Fibroblast of lung (primary cell): ENCODE results near the gene MID1. TPM values are rescaled to one million over a fixed set of nuclear protein-coding genes. Genes with fewer than 3 reads are reported as not detected.

Experiments
- DNase-seq, 2 donors: peaks; one replicate each; pipeline versions ENCODE4 v3.0.0 to v3.0.0-alpha.2; 2010; ENCODE audit warnings: low read depth in 2 of 2
- H2AFZ ChIP-seq: 2 replicates; pipeline ENCODE4 v1.5.1; 2012; ENCODE audit warnings: low read length, control low read depth, inconsistent platforms
- H3K27ac ChIP-seq: 2 replicates; pipeline ENCODE4 v1.5.1; 2011; ENCODE audit warnings: low read length, control low read depth; ENCODE audit not compliant: insufficient read depth
- H3K27me3 ChIP-seq: 2 replicates; pipeline ENCODE4 v1.5.1; 2011; ENCODE audit warnings: mild to moderate bottlenecking, low read length; ENCODE audit not compliant: control insufficient read depth, insufficient read depth
- H3K36me3 ChIP-seq: 2 replicates; pipeline ENCODE4 v1.5.1; 2011; ENCODE audit warnings: low read length; ENCODE audit not compliant: control insufficient read depth, insufficient read depth
- H3K4me1 ChIP-seq: 2 replicates; pipeline ENCODE4 v1.5.1; 2011; ENCODE audit warnings: low read length; ENCODE audit not compliant: control insufficient read depth, insufficient read depth; ENCODE audit errors: extremely low read depth
- H3K4me2 ChIP-seq: 2 replicates; pipeline ENCODE4 v1.5.1; 2011; ENCODE audit warnings: low read length, control low read depth; ENCODE audit not compliant: insufficient read depth; ENCODE audit errors: extremely low read depth
- H3K4me3 ChIP-seq, 4 experiments: fragments of 200-600 bp in 1 of 4; sonication (generic) in 1 of 4; replicated peaks in 1 of 4; 2 replicates each; pipeline ENCODE4 v1.5.1; 2011 to 2016; ENCODE audit warnings: low read length in 4 of 4, low read depth in 3 of 4, mild to moderate bottlenecking in 3 of 4, control low read depth in 2 of 4, inconsistent platforms in 1 of 4, mixed read lengths in 1 of 4; ENCODE audit not compliant: insufficient read depth in 1 of 4; ENCODE audit errors: control extremely low read depth in 1 of 4
- H3K79me2 ChIP-seq: 2 replicates; pipeline ENCODE4 v1.5.1; 2012; ENCODE audit warnings: mild to moderate bottlenecking, low read length, inconsistent platforms; ENCODE audit not compliant: control insufficient read depth, insufficient read depth
- H3K9ac ChIP-seq: 2 replicates; pipeline ENCODE4 v1.5.1; 2011; ENCODE audit warnings: mild to moderate bottlenecking, low read length, control low read depth; ENCODE audit not compliant: insufficient read depth
- H3K9me3 ChIP-seq: 2 replicates; pipeline ENCODE4 v1.5.1; 2012; ENCODE audit warnings: low read depth, low read length; ENCODE audit not compliant: control insufficient read depth, insufficient read depth
- H4K20me1 ChIP-seq: 2 replicates; pipeline ENCODE4 v1.5.1; 2011; ENCODE audit warnings: low read length; ENCODE audit not compliant: control insufficient read depth, insufficient read depth; ENCODE audit errors: extremely low read depth
- EZH2 ChIP-seq: IDR thresholded peaks from 2 replicates; pipeline ENCODE4 v1.5.1; 2012; ENCODE audit warnings: low read length, control low read depth, mild to moderate bottlenecking; ENCODE audit errors: missing control alignments
- polyA plus RNA-seq, 2 donors: library from polyadenylated mRNA; depleted of rRNA in 1 of 2; stranded (reverse) in 1 of 2; unstranded in 1 of 2; fragments of >200 nt; gene quantifications; 2 replicates each; pipeline ENCODE4 v1.2.1, GENCODE V29; 2011 to 2012; ENCODE audit warnings: missing spikeins in 1 of 2
- total RNA-seq: library from RNA; depleted of rRNA; stranded (reverse); fragments of >200 nt; gene quantifications from 2 replicates; pipeline ENCODE4 v1.2.1, GENCODE V29; 2014
- TF ChIP-seq, protein P1 (sequence below), 2 donors: IDR thresholded peaks in 1 of 2; conservative IDR thresholded peaks in 1 of 2; 1 replicate in 1 of 2; 2 replicates in 1 of 2; pipeline ENCODE4 v1.5.1; 2011 to 2012; ENCODE audit warnings: low read length in 2 of 2, control low read depth in 1 of 2, inconsistent platforms in 1 of 2, low read depth in 1 of 2, mild to moderate bottlenecking in 1 of 2

Gene MID1
- total and polyA plus RNA-seq, 2 donors (not counting 1 experiment from before 2014, with no cell fraction given), result 20.3 to 27.7 TPM

DNA sequence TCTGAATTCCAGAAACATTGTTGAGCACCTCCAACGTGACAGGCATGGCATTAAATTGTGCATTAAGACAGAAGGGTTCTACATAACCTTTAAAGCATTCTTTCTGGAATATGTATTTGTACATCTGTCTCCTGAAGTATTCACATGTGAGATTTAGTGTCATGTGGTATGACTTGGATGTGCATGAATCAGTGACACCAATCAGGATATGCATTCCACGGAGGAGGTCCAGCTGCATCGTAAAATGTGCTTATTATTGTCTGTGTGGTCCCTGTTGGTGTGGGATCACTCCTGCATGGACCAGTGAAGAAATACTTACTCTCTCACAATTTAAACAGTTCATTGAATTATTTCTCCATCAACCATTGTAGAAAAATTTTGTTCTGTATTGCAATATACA lies 149.0 kb downstream of the MID1 start:
- Histone ChIP-seq H3K4me3 (no peak overlapping the region), H3K36me3 (peaks cover 2% of the 10 kb centered on the region), H3K4me2 (no peak overlapping the region), H3K27me3 (no peaks in the 10 kb centered on the region), H3K79me2 (no peaks in the 10 kb centered on the region), H4K20me1 (no peaks in the 10 kb centered on the region), H3K9me3 (no peaks in the 10 kb centered on the region), H3K9ac (no peak overlapping the region), H2AFZ (no peak overlapping the region), H3K27ac (no peak overlapping the region), H3K4me1 (no peaks in the 10 kb centered on the region)
- TF ChIP-seq EZH2, result no peak
- TF ChIP-seq, protein P1, sequence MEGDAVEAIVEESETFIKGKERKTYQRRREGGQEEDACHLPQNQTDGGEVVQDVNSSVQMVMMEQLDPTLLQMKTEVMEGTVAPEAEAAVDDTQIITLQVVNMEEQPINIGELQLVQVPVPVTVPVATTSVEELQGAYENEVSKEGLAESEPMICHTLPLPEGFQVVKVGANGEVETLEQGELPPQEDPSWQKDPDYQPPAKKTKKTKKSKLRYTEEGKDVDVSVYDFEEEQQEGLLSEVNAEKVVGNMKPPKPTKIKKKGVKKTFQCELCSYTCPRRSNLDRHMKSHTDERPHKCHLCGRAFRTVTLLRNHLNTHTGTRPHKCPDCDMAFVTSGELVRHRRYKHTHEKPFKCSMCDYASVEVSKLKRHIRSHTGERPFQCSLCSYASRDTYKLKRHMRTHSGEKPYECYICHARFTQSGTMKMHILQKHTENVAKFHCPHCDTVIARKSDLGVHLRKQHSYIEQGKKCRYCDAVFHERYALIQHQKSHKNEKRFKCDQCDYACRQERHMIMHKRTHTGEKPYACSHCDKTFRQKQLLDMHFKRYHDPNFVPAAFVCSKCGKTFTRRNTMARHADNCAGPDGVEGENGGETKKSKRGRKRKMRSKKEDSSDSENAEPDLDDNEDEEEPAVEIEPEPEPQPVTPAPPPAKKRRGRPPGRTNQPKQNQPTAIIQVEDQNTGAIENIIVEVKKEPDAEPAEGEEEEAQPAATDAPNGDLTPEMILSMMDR (conservative IDR thresholded peaks at IDR 0.05 in 1 of 2, IDR thresholded peaks at IDR 0.05 in 1 of 2; ENCODE audit: low read depth in 1 of 2, low read length in 2 of 2), result no peak
- no peak for DNase-seq

DNA sequence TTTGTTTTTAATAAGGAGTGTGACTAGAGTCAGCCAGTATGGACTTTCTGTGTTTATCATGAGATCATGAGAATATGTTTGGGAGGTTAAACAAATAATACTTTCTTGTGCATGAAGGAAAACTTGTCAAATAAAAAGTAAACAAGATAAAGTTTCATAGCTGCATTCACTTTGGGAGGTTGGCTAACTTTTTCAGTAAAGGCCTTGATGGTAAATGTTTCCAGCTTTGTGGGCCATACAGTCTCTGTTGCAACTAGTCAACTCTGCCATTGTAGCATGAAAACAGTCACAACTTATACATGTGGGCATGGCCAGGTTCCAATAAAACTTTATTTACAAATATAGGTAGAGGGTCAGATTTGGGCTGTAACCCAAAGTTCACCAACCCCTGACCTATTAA lies 150.4 kb downstream of the MID1 start:
- Histone ChIP-seq H3K27ac (no peak overlapping the region), H3K9ac (no peak overlapping the region), H3K79me2 (no peaks in the 10 kb centered on the region), H3K4me3 (no peak overlapping the region), H3K36me3 (peaks cover 2% of the 10 kb centered on the region), H2AFZ (no peak overlapping the region), H3K4me1 (no peaks in the 10 kb centered on the region), H4K20me1 (no peaks in the 10 kb centered on the region), H3K27me3 (no peaks in the 10 kb centered on the region), H3K4me2 (no peak overlapping the region), H3K9me3 (no peaks in the 10 kb centered on the region)
- no peak for TF ChIP-seq EZH2
- TF ChIP-seq, protein P1 (conservative IDR thresholded peaks at IDR 0.05 in 1 of 2, IDR thresholded peaks at IDR 0.05 in 1 of 2; ENCODE audit: low read depth in 1 of 2, low read length in 2 of 2), result no peak
- peak in 1 of 2 donors; percentile 39 for DNase-seq

DNA sequence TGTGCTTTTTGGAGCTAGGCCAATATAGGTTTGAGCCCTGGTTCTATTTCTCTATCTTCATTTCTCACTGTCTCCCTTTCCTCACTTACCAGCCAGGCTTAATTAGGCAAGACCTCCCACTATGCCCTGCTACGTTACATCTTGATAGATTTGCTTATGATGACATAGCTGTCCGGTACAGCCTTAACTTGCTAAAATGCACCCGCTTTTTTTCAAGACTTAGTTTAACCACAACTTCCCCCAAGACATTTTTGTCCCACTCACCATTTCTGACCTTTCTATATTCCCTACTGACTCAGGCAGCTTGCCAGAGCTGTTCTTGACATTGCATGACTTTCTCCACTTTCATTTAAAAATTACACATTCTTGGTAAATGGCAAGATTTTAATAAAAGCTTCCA lies 152.6 kb downstream of the MID1 start:
- TF ChIP-seq, protein P1 (conservative IDR thresholded peaks at IDR 0.05 in 1 of 2, IDR thresholded peaks at IDR 0.05 in 1 of 2; ENCODE audit: low read depth in 1 of 2, low read length in 2 of 2), result no peak
- no peak for TF ChIP-seq EZH2
- no peaks in the 10 kb centered on the region for H3K27me3 ChIP-seq
- no peaks in the 10 kb centered on the region for H3K9me3 ChIP-seq
- no peaks in the 10 kb centered on the region for H4K20me1 ChIP-seq
- H3K4me3 ChIP-seq, result no peak overlapping the region
- H3K4me2 ChIP-seq, result no peak overlapping the region
- H3K9ac ChIP-seq, result no peak overlapping the region
- H2AFZ ChIP-seq, result no peak overlapping the region
- no peak overlapping the region for H3K27ac ChIP-seq
- peaks cover under 1% of the 10 kb centered on the region for H3K4me1 ChIP-seq
- H3K79me2 ChIP-seq, result no peaks in the 10 kb centered on the region
- H3K36me3 ChIP-seq, result no peaks in the 10 kb centered on the region
- peak; percentile 64 to 77 for DNase-seq
